ENCODE data around the gene ADGRD1. TPM values are rescaled to one million over a fixed set of nuclear protein-coding genes. Genes with fewer than 3 reads are reported as not detected.

ADGRD1 gene
- total RNA-seq, 2 experiments from 2014 or later, result 0.05 TPM; not detected in 1

DNA sequence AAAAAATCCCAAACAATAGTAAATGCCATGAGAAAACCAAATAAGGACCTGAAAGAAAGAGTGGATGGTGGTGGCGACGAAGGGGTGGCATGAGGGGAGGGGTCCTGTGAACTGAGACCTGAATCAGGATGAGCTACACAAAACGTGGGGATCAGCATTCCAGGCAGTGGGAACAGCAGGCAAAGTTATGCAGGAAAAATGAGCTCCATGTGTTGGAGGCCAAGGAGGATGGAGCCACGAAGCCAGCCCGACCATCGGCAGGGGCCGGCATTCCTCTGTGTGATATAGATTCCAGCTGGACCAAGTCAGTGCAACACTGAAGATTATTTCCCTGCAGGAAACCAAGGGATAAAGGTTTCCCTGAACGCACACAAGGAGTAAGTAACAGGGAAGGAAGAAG, 7.1 kb downstream of the ADGRD1 start:
- Mint-ChIP-seq H3K9me3 (no peaks in the 10 kb centered on the region), H3K4me3 (no peak overlapping the region), H3K27ac (no peak overlapping the region), H3K4me1 (no peaks in the 10 kb centered on the region), H3K27me3 (peaks cover 2% of the 10 kb centered on the region), H3K36me3 (ENCODE audit: low read depth) (no peaks in the 10 kb centered on the region)
- no peak for DNase-seq
- POLR2A ChIA-PET, result no interaction called here
- CTCF ChIA-PET, result no interaction called here

DNA sequence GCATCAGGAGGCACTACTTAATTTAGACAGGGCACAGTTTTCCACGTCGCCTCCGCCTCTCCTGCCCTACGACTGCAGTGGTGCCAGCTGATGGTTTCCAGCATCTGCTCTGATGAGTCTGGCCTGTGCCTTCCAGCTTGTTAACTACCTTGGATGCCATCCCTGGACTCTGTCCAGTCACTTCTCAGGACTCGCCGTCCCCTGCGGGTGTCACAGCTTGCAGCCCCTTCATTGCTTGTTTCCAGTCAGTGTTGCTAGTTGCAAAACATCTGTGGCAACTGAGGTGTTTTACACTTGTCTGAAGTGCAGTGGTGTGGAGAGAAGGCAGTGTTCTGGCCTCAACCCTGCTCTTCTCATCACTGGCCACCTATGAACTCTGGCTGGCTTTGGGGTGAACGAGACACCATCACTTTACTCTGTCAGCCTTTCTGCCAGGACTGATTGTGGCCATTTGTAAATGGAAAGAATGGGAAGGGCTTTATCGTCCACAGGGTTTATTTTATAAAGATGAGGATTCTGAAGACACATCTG, 8.3 kb downstream of the ADGRD1 start:
- DNase-seq, result no peak
- Mint-ChIP-seq H3K36me3 (ENCODE audit: low read depth) (no peaks in the 10 kb centered on the region), H3K27me3 (peaks cover 2% of the 10 kb centered on the region), H3K9me3 (no peaks in the 10 kb centered on the region), H3K27ac (no peak overlapping the region), H3K4me3 (no peak overlapping the region), H3K4me1 (no peaks in the 10 kb centered on the region)
- CTCF ChIA-PET, result interaction anchor here (0.6 kb wide), 1 partner anchor 42 kb away, joined by 3 read pairs; no protein-coding TSS in a partner anchor
- POLR2A ChIA-PET, result interaction anchor here (0.5 kb wide), 1 partner anchor 87 kb away, joined by 3 read pairs; no protein-coding TSS in a partner anchor

- H3K9me3 Mint-ChIP-seq, result no peaks in the 10 kb centered on the region
- ChIA-PET CTCF (no interaction called here), POLR2A (no interaction called here)
- H3K4me1 Mint-ChIP-seq, result no peaks in the 10 kb centered on the region
- H3K27me3 Mint-ChIP-seq, result peaks cover 2% of the 10 kb centered on the region
- no peak overlapping the region for H3K4me3 Mint-ChIP-seq
- H3K27ac Mint-ChIP-seq, result no peak overlapping the region
- no peak for DNase-seq
- H3K36me3 Mint-ChIP-seq (ENCODE audit: low read depth), result no peaks in the 10 kb centered on the region
Observed at GRCh38 chr12:130965214-130965613, 11.5 kb downstream of the ADGRD1 start.

DNA sequence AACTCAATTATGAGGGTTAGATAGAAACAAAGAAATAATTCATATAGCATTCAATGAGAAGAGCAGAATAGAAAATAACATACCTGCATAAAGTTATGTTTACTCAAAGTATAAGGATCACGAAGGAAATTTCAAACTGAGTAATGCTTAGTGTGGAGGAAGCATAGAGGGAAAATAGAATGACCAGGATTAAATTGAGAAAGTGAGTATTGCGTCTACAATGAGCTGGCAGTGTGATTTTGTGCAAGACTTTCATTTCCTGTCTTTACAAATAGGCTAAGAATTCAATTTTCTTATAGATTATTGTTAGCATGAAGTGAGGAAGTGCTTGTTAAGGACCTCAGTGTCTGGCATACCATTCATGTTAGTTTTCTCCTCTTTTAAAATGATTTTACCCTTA, 12.0 kb downstream of the ADGRD1 start:
- H3K36me3 Mint-ChIP-seq (ENCODE audit: low read depth), result no peaks in the 10 kb centered on the region
- H3K27ac Mint-ChIP-seq, result no peak overlapping the region
- DNase-seq, result no peak
- ChIA-PET CTCF (no interaction called here), POLR2A (no interaction called here)
- no peaks in the 10 kb centered on the region for H3K4me1 Mint-ChIP-seq
- H3K27me3 Mint-ChIP-seq, result peaks cover 2% of the 10 kb centered on the region
- H3K9me3 Mint-ChIP-seq, result no peaks in the 10 kb centered on the region
- H3K4me3 Mint-ChIP-seq, result no peak overlapping the region

DNA sequence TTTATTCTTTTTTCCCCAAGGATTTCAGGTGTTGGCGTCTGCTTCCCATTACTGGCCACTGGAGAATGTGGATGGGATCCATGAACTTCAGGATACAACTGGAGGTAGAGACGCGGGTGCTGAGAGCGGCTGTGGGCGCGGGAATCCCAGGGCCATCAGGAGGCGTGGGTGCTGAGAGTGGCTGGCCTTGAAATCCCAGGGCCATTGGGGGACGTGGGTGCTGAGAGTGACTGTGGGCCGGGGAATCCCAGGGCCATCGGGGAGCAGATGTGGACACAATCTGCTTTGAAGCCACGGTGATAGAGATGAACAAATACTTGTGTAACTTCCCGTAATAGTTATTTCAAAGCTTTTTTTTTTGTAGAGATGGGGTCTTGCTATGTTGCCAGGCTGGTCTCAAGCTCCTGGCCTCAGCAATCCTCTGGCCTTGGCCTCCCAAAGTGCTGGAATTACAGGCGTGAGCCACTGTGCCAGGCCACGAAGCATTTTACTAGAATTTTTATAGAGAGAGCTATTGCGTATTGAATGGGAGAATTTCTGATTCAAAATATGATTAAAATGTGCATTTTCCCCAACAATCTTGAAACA, 12.8 kb downstream of the ADGRD1 start:
- POLR2A ChIA-PET, result no interaction called here
- H3K4me1 Mint-ChIP-seq, result no peaks in the 10 kb centered on the region
- DNase-seq, result no peak
- CTCF ChIA-PET, result no interaction called here
- H3K9me3 Mint-ChIP-seq, result no peaks in the 10 kb centered on the region
- no peaks in the 10 kb centered on the region for H3K36me3 Mint-ChIP-seq (ENCODE audit: low read depth)
- H3K27me3 Mint-ChIP-seq, result peaks cover 2% of the 10 kb centered on the region
- H3K4me3 Mint-ChIP-seq, result no peak overlapping the region
- no peak overlapping the region for H3K27ac Mint-ChIP-seq

GRCh38 chr12:130967636-130968035, 13.9 kb downstream of the ADGRD1 start:
- Mint-ChIP-seq H3K4me3 (no peak overlapping the region), H3K27ac (no peak overlapping the region), H3K4me1 (no peaks in the 10 kb centered on the region), H3K36me3 (ENCODE audit: low read depth) (no peaks in the 10 kb centered on the region), H3K27me3 (no peaks in the 10 kb centered on the region), H3K9me3 (no peaks in the 10 kb centered on the region)
- CTCF ChIA-PET, result no interaction called here
- DNase-seq, result no peak
- POLR2A ChIA-PET, result no interaction called here

GRCh38 chr12:130968611-130969010, 14.9 kb downstream of the ADGRD1 start:
- Mint-ChIP-seq H3K27ac (no peak overlapping the region), H3K4me3 (no peak overlapping the region), H3K36me3 (ENCODE audit: low read depth) (no peaks in the 10 kb centered on the region), H3K9me3 (no peaks in the 10 kb centered on the region), H3K4me1 (no peaks in the 10 kb centered on the region), H3K27me3 (no peaks in the 10 kb centered on the region)
- no peak for DNase-seq
- POLR2A ChIA-PET, result no interaction called here
- CTCF ChIA-PET, result no interaction called here

DNA sequence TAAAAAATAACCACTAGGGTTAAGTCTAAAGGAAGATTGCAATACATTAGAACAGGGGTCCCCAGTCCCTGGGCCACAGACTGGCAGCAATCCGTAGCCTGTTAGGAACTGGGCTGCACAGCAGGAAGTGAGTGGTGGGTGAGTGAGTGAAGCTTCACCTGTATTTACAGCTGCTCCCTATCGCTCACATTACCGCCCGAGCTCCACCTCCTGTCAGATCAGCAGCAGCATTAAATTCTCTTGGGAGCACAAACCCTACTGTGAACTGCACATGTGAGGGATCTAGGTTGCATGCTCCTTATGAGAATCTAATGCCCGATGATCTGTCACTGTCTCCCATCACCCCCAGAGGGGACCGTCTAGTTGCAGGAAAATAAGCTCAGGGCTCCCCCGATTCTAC, 15.5 kb downstream of the ADGRD1 start:
- Mint-ChIP-seq H3K36me3 (ENCODE audit: low read depth) (no peaks in the 10 kb centered on the region), H3K9me3 (no peaks in the 10 kb centered on the region), H3K27me3 (no peaks in the 10 kb centered on the region), H3K27ac (no peak overlapping the region), H3K4me1 (no peaks in the 10 kb centered on the region), H3K4me3 (no peak overlapping the region)
- CTCF ChIA-PET, result no interaction called here
- DNase-seq, result no peak
- POLR2A ChIA-PET, result no interaction called here

DNA sequence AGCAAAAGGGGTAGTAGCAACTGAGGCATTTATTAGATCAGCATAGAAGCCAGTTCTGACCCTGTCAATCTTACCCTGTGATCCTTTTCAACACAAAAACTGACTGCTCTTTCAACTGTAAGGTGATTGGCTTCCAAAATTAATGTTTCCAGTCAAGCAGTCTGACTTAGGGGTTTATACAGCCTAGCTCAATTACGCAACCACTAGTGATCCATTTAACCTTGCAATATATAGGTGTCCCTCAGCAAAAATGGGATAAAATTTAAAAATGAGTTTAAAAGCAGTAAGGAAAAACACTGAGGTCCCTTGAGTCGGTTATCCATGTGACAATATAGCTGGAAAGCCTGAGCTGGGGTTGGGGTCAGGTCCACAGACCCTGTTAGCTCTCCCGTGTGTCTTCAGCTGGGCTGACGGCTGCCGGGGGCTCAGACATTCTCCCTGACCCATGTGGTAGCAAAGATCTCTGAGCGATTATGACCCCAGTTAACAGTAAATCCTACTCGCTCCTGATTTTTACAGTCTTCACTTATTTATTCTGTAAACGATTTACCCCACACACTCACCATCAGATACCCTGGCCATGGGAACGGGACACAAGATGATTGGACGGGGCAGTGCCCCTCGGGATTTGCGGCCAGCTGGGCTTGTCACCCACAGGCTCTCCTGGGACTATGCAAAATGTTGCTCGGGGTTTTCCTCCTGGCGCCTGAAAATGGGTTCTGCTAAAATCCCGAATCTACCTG, 16.6 kb downstream of the ADGRD1 start:
- Mint-ChIP-seq H3K4me3 (no peak overlapping the region), H3K9me3 (no peaks in the 10 kb centered on the region), H3K36me3 (ENCODE audit: low read depth) (no peaks in the 10 kb centered on the region), H3K4me1 (no peaks in the 10 kb centered on the region), H3K27ac (no peak overlapping the region), H3K27me3 (no peaks in the 10 kb centered on the region)
- DNase-seq, result no peak
- CTCF ChIA-PET, result no interaction called here
- POLR2A ChIA-PET, result no interaction called here

- no peaks in the 10 kb centered on the region for H3K9me3 Mint-ChIP-seq
- H3K4me1 Mint-ChIP-seq, result no peaks in the 10 kb centered on the region
- POLR2A ChIA-PET, result no interaction called here
- H3K27ac Mint-ChIP-seq, result no peak overlapping the region
- CTCF ChIA-PET, result interaction anchor here (0.6 kb wide), 1 partner anchor 7 kb away, joined by 3 read pairs; no protein-coding TSS in a partner anchor
- no peaks in the 10 kb centered on the region for H3K27me3 Mint-ChIP-seq
- no peaks in the 10 kb centered on the region for H3K36me3 Mint-ChIP-seq (ENCODE audit: low read depth)
- no peak overlapping the region for H3K4me3 Mint-ChIP-seq
- DNase-seq, result no peak
Observed at GRCh38 chr12:130970908-130971233, 17.2 kb downstream of the ADGRD1 start.

DNA sequence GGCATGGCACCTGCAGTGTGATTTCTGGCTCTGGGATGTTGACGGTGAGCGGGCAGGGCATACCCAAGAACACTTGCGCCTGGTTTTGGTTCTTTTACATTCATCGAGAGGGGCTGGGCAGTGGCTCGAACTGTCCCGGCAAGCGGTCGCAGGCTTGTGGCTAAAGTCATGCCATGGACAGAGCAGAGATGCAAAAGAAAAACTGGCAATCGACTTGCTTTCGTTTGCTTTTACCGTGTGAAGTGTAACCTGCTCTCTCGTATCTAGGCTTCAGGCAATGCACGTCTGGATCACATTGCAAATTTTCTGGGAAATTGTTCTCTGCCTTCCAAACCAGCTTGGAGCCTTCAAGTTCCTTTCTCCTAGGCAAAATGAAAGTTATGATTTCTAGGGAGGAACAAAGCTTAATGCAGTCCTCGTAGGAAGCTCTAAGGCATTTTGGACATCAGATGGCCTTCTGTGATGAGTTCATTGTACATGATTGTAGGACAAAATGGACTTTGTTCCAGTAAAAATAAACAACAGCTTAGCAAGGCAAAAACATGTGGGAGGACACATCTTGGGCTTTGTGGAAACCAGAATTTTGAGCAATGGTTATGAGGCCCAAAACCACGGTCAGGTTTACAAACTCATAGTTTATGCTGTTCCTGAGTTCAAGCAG, 18.3 kb downstream of the ADGRD1 start:
- Mint-ChIP-seq H3K9me3 (no peaks in the 10 kb centered on the region), H3K27me3 (no peaks in the 10 kb centered on the region), H3K4me3 (no peak overlapping the region), H3K27ac (no peak overlapping the region), H3K4me1 (no peaks in the 10 kb centered on the region), H3K36me3 (ENCODE audit: low read depth) (no peaks in the 10 kb centered on the region)
- no peak for DNase-seq
- CTCF ChIA-PET, result no interaction called here
- POLR2A ChIA-PET, result no interaction called here

- Mint-ChIP-seq H3K36me3 (ENCODE audit: low read depth) (no peaks in the 10 kb centered on the region), H3K9me3 (no peaks in the 10 kb centered on the region), H3K4me1 (no peaks in the 10 kb centered on the region), H3K4me3 (no peak overlapping the region), H3K27me3 (no peaks in the 10 kb centered on the region), H3K27ac (no peak overlapping the region)
- CTCF ChIA-PET, result no interaction called here
- no peak for DNase-seq
- POLR2A ChIA-PET, result no interaction called here
Observed at GRCh38 chr12:130972586-130972950, 18.9 kb downstream of the ADGRD1 start.

DNA sequence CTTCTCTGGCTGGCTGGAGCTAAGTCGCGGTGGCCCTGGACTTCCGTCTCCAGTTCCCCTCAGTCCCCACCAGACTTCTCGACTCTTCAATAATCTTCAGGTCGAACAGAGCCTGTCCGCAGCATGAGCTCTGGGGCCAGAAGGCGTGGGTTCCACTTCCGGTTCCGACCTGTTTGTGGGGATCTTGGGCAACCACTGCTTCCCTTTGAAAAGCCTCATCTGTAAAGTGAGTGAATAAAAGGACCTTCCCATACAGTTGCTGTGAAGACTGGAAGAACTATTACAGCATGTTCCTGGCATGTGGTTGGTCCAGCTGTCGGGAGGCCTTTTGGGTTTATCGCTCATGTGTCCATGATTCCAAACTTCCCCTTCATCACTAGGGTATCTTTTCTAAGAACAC, 19.4 kb downstream of the ADGRD1 start:
- Mint-ChIP-seq H3K27ac (no peak overlapping the region), H3K9me3 (no peaks in the 10 kb centered on the region), H3K4me1 (no peaks in the 10 kb centered on the region), H3K4me3 (no peak overlapping the region), H3K36me3 (ENCODE audit: low read depth) (no peaks in the 10 kb centered on the region), H3K27me3 (no peaks in the 10 kb centered on the region)
- CTCF ChIA-PET, result no interaction called here
- DNase-seq, result no peak
- POLR2A ChIA-PET, result no interaction called here

DNA sequence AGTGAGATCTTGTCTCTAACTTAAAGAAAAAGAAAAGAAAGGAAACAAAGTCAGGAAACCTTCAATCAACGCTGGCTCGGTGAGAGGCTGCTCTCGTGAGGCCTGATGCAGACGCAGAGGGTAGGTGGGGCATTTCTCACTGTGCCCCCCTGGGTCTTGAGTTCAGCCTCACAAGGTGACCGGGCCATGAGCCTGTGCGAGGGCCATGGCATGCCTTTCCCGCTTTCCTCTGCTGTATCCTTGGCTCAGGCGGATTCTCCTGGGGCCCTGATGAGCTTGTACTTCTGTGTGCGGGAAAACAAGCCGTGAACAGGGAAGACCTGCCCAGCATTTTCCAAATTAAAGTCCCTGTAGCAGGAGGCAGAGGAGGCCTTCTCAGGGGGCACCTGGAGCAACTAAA, 20.2 kb downstream of the ADGRD1 start:
- ChIA-PET CTCF (no interaction called here), POLR2A (no interaction called here)
- no peaks in the 10 kb centered on the region for H3K36me3 Mint-ChIP-seq (ENCODE audit: low read depth)
- H3K4me1 Mint-ChIP-seq, result no peaks in the 10 kb centered on the region
- H3K4me3 Mint-ChIP-seq, result no peak overlapping the region
- no peak overlapping the region for H3K27ac Mint-ChIP-seq
- no peaks in the 10 kb centered on the region for H3K9me3 Mint-ChIP-seq
- DNase-seq, result no peak
- H3K27me3 Mint-ChIP-seq, result no peaks in the 10 kb centered on the region

All from activated CD4-positive, alpha-beta T cell treated with anti-CD3 and anti-CD28 coated beads, Interleukin-2, amount 10 ng/mL, durations not matched to agents 7 days and 5 days (primary cell).